ENCODE data around the gene SH3BP5L.

- no peak for TF ChIP-seq CEBPB (IDR thresholded peaks at IDR 0.05; ENCODE audit: borderline replicate concordance in 1 of 2, low read depth in 2 of 2, low read length in 2 of 2)
- no peak for TF ChIP-seq BMI1 (IDR thresholded peaks at IDR 0.05; ENCODE audit: borderline replicate concordance)
- 0 out of 2 replicates have a peak, but pooled peaks have one; percentile 20 for TF ChIP-seq JUND (IDR thresholded peaks at IDR 0.05; ENCODE audit: low read depth, low read length)
- TF ChIP-seq NFIC (IDR thresholded peaks at IDR 0.05; ENCODE audit: low read depth, low read length), result no peak
- no peak for TF ChIP-seq RAD51 (IDR thresholded peaks at IDR 0.05)
- no peak for TF ChIP-seq SIN3A (IDR thresholded peaks at IDR 0.05; ENCODE audit: low read depth, low read length)
- peak; percentile 20; the same call in 1 of the 2 replicates for TF ChIP-seq HDGF (IDR thresholded peaks at IDR 0.05)
These were observed 33.5 kb upstream of the SH3BP5L start, which contains the start of gene ZNF692 for GRCh38 chr1:248858891-248859889.
